ENCODE results near the gene AIF1L. TPM values are rescaled to one million over a fixed set of nuclear protein-coding genes. Genes with fewer than 3 reads are reported as not detected.

AIF1L gene
- total and polyA plus RNA-seq, 2 of the 13 experiments (the other 11 are each of a cell fraction or from before 2014, with no cell fraction given), result 12.4 to 36.5 TPM

DNA sequence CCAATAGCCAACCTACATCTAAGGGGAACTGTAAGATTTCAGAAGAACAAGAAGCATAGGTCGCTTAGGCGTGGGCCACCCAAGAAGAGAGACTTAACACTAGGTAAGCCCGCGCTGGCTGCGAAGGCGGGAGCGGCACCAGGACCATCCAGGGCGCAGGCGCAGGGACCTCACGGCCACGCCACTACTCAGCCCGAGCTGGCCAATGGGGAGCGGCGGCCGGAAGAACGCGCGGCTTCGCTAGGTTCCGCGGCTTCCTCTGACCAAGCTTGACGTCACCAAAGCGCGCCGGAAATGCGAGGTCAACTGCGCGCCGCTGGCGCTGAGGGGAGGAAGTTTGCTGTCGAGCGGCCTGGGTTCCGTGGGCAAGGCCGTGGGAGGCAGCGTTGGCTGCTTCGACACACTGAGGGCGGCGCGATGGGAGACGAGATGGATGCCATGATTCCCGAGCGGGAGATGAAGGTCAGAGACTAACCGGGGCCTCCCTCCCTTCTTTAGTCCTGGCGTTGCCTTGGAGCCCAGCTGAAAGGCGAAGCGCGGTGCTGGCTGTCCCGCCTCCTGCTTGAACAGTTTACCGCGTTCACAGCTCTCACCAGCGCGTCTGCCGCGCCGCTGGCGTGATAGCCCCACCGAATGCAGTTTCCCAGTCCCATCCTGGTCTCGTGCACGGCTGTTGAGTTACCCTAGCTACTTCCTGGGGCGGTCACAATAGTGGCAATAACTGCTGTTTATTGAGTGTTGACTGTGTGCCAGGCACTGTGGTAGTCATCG lies 29.1 kb downstream of the AIF1L start, which contains the start of gene NUP214 (continued):
- TF ChIP-seq, protein P1, sequence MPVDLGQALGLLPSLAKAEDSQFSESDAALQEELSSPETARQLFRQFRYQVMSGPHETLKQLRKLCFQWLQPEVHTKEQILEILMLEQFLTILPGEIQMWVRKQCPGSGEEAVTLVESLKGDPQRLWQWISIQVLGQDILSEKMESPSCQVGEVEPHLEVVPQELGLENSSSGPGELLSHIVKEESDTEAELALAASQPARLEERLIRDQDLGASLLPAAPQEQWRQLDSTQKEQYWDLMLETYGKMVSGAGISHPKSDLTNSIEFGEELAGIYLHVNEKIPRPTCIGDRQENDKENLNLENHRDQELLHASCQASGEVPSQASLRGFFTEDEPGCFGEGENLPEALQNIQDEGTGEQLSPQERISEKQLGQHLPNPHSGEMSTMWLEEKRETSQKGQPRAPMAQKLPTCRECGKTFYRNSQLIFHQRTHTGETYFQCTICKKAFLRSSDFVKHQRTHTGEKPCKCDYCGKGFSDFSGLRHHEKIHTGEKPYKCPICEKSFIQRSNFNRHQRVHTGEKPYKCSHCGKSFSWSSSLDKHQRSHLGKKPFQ (CRISPR knock-in tag; IDR thresholded peaks at IDR 0.05; ENCODE audit: insufficient replicate concordance), result no peak
- peak; percentile 52 for TF ChIP-seq ZNF883 (CRISPR knock-in tag; IDR thresholded peaks at IDR 0.05; ENCODE audit: not compliant biosample characterization)
- 0 out of 2 replicates have a peak, but pooled peaks have one; percentile 20 for TF ChIP-seq ZNF337 (CRISPR knock-in tag; IDR thresholded peaks at IDR 0.05; ENCODE audit: borderline replicate concordance, low read depth)
- no peak for TF ChIP-seq ZNF775 (CRISPR knock-in tag; IDR thresholded peaks at IDR 0.05; ENCODE audit: borderline replicate concordance)
- peak; percentile 83 for TF ChIP-seq CHD2 (IDR thresholded peaks at IDR 0.05; ENCODE audit: low read depth, low read length)
- peak; percentile 89 for TF ChIP-seq MED8 (CRISPR knock-in tag; IDR thresholded peaks at IDR 0.05; ENCODE audit: insufficient replicate concordance)
- TF ChIP-seq PRPF4 (IDR thresholded peaks at IDR 0.05; ENCODE audit: low read depth, low read length, poor library complexity, severe bottlenecking), result no peak
- TF ChIP-seq GATAD2A (CRISPR knock-in tag; IDR thresholded peaks at IDR 0.05), result peak; percentile 57
- no peak for TF ChIP-seq HMGA1 (CRISPR knock-in tag; conservative IDR thresholded peaks at IDR 0.05)
- peak; percentile 25; the same call in 1 of the 2 replicates for TF ChIP-seq ZNF552 (CRISPR knock-in tag; IDR thresholded peaks at IDR 0.05; ENCODE audit: borderline replicate concordance)
- TF ChIP-seq POLR2G (IDR thresholded peaks at IDR 0.05; ENCODE audit: low read depth, low read length), result peak; percentile 92
- TF ChIP-seq ZNF33B (CRISPR knock-in tag; IDR thresholded peaks at IDR 0.05), result no peak
- TF ChIP-seq GFI1 (CRISPR knock-in tag; IDR thresholded peaks at IDR 0.05; ENCODE audit: borderline replicate concordance), result no peak; the same call in 1 of the 2 replicates
- TF ChIP-seq ZNF44 (CRISPR knock-in tag; IDR thresholded peaks at IDR 0.05), result peak; percentile 86; the same call in 1 of the 2 replicates
- TF ChIP-seq NR2F1 (CRISPR knock-in tag; IDR thresholded peaks at IDR 0.05), result no peak
- no peak; the same call in 1 of the 2 replicates for TF ChIP-seq SIX1 (CRISPR knock-in tag; IDR thresholded peaks at IDR 0.05; ENCODE audit: borderline replicate concordance)
- TF ChIP-seq, protein P2, sequence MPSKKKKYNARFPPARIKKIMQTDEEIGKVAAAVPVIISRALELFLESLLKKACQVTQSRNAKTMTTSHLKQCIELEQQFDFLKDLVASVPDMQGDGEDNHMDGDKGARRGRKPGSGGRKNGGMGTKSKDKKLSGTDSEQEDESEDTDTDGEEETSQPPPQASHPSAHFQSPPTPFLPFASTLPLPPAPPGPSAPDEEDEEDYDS (CRISPR knock-in tag; IDR thresholded peaks at IDR 0.05), result peak; percentile 82
- TF ChIP-seq ZNF709 (CRISPR knock-in tag; IDR thresholded peaks at IDR 0.05), result peak; percentile 80; the same call in 1 of the 2 replicates
- peak; percentile 51; the same call in 1 of the 2 replicates for TF ChIP-seq ZNF546 (CRISPR knock-in tag; conservative IDR thresholded peaks at IDR 0.05)
- TF ChIP-seq ZSCAN12 (CRISPR knock-in tag; IDR thresholded peaks at IDR 0.05), result no peak
- no peak; the same call in 1 of the 2 replicates for TF ChIP-seq REXO4 (CRISPR knock-in tag; IDR thresholded peaks at IDR 0.05; ENCODE audit: borderline replicate concordance)
- TF ChIP-seq, protein P3, sequence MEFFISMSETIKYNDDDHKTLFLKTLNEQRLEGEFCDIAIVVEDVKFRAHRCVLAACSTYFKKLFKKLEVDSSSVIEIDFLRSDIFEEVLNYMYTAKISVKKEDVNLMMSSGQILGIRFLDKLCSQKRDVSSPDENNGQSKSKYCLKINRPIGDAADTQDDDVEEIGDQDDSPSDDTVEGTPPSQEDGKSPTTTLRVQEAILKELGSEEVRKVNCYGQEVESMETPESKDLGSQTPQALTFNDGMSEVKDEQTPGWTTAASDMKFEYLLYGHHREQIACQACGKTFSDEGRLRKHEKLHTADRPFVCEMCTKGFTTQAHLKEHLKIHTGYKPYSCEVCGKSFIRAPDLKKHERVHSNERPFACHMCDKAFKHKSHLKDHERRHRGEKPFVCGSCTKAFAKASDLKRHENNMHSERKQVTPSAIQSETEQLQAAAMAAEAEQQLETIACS (CRISPR knock-in tag; IDR thresholded peaks at IDR 0.05), result no peak
- no peak for TF ChIP-seq ZFP62 (CRISPR knock-in tag; IDR thresholded peaks at IDR 0.05)
- TF ChIP-seq ZNF644 (CRISPR knock-in tag; IDR thresholded peaks at IDR 0.05; ENCODE audit: low read depth), result no peak
- TF ChIP-seq MYC (CRISPR knock-in tag; IDR thresholded peaks at IDR 0.05; ENCODE audit: borderline replicate concordance), result peak; percentile 90
- peak; percentile 55; the same call in 1 of the 2 replicates for TF ChIP-seq RFXANK (CRISPR knock-in tag; IDR thresholded peaks at IDR 0.05)
- TF ChIP-seq POLR2A (IDR thresholded peaks at IDR 0.05; ENCODE audit: insufficient read depth in 1 of 2, low read depth in 2 of 2, low read length in 2 of 2), result peak; percentile 92 to 95
- TF ChIP-seq NFE2L1 (CRISPR knock-in tag; IDR thresholded peaks at IDR 0.05; ENCODE audit: borderline replicate concordance), result no peak
- TF ChIP-seq ZNF75D (CRISPR knock-in tag; IDR thresholded peaks at IDR 0.05; ENCODE audit: borderline replicate concordance), result no peak
